PFSK-1 (cell line): ENCODE results near the gene MPO.

Experiments
- POLR2AphosphoS5 ChIP-seq: IDR thresholded peaks from 2 replicates; pipeline ENCODE4 v1.6.1; 2012; ENCODE audit warnings: low read depth, mild to moderate bottlenecking, control low read depth, low read length, moderate library complexity
- REST ChIP-seq, 2 experiments: IDR thresholded peaks; 2 replicates each; pipeline versions ENCODE4 v1.6.1 to v1.8.0; 2011 to 2012; ENCODE audit warnings: low read depth in 2 of 2, low read length in 2 of 2, control low read depth in 1 of 2, inconsistent platforms in 1 of 2, mild to moderate bottlenecking in 1 of 2, moderate library complexity in 1 of 2; ENCODE audit not compliant: insufficient read depth in 1 of 2
- SIN3A ChIP-seq: IDR thresholded peaks from 2 replicates; pipeline ENCODE4 v1.6.1; 2012; ENCODE audit warnings: mild to moderate bottlenecking, low read length, moderate library complexity, borderline replicate concordance; ENCODE audit not compliant: insufficient read depth
- TAF1 ChIP-seq: IDR thresholded peaks from 2 replicates; pipeline ENCODE4 v1.6.1; 2012; ENCODE audit warnings: low read length, control low read depth, borderline replicate concordance; ENCODE audit not compliant: insufficient read depth

- TF ChIP-seq POLR2AphosphoS5 = no peak
- TF ChIP-seq TAF1 = no peak
- no peak for TF ChIP-seq REST (IDR thresholded peaks at IDR 0.05; ENCODE audit: insufficient read depth in 1 of 2, low read depth in 2 of 2, low read length in 2 of 2)
- no peak for TF ChIP-seq SIN3A
These were observed 25.6 kb upstream of the MPO start for GRCh38 chr17:58306131-58306951.
